ENCODE measurements around the gene ENDOV. TPM values are rescaled to one million over a fixed set of nuclear protein-coding genes. Genes with fewer than 3 reads are reported as not detected.

ENDOV gene
- total RNA-seq, 1 experiment from 2014 or later: 14.1 TPM

- ChIA-PET CTCF (no interaction called here), POLR2A (ENCODE audit: low non-redundant PET) (no interaction called here)
- peaks cover 54% of the 10 kb centered on the region for H3K27me3 ChIP-seq (replicated peaks; ENCODE audit: insufficient read depth, low read depth, low read length, poor library complexity)
- no peaks in the 10 kb centered on the region for H3K36me3 ChIP-seq (ENCODE audit: insufficient read depth, low read length, poor library complexity, severe bottlenecking)
- intact Hi-C loops (cut with micrococcal nuclease; ENCODE audit: unreplicated experiment): no loop called here
- no peak overlapping the region for H3K4me3 ChIP-seq (ENCODE audit: low read depth, low read length, poor library complexity, severe bottlenecking)
- no peak for TF ChIP-seq CTCF (conservative IDR thresholded peaks at IDR 0.05; ENCODE audit: low read depth, low read length)
- no peak for TF ChIP-seq EZH2 (IDR thresholded peaks at IDR 0.05; ENCODE audit: borderline replicate concordance, low read depth, low read length, poor library complexity, severe bottlenecking)
- BruUV-seq (replicated peaks): no TSS peak
- H3K27ac ChIP-seq (ENCODE audit: low read depth, low read length, poor library complexity, severe bottlenecking): no peak overlapping the region
- H3K4me1 ChIP-seq (ENCODE audit: insufficient read depth, low read length, poor library complexity, severe bottlenecking): no peaks in the 10 kb centered on the region
- no peak for DNase-seq (ENCODE audit: low spot score)
- H3K9me3 ChIP-seq (ENCODE audit: low read depth, low read length, poor library complexity, severe bottlenecking): no peaks in the 10 kb centered on the region
Measured at GRCh38 chr17:80465327-80465974, 50.5 kb downstream of the ENDOV start.

- ChIA-PET CTCF (no interaction called here), POLR2A (ENCODE audit: low non-redundant PET) (no interaction called here)
- H3K27me3 ChIP-seq (replicated peaks; ENCODE audit: insufficient read depth, low read depth, low read length, poor library complexity): peaks cover 60% of the 10 kb centered on the region
- intact Hi-C loops (cut with micrococcal nuclease; ENCODE audit: unreplicated experiment): no loop called here
- TF ChIP-seq CTCF (conservative IDR thresholded peaks at IDR 0.05; ENCODE audit: low read depth, low read length) (no peak), EZH2 (IDR thresholded peaks at IDR 0.05; ENCODE audit: borderline replicate concordance, low read depth, low read length, poor library complexity, severe bottlenecking) (no peak)
- DNase-seq (ENCODE audit: low spot score): no peak
- no peak overlapping the region for H3K4me3 ChIP-seq (ENCODE audit: low read depth, low read length, poor library complexity, severe bottlenecking)
- no peaks in the 10 kb centered on the region for H3K4me1 ChIP-seq (ENCODE audit: insufficient read depth, low read length, poor library complexity, severe bottlenecking)
- no peaks in the 10 kb centered on the region for H3K36me3 ChIP-seq (ENCODE audit: insufficient read depth, low read length, poor library complexity, severe bottlenecking)
- H3K27ac ChIP-seq (ENCODE audit: low read depth, low read length, poor library complexity, severe bottlenecking): no peak overlapping the region
- H3K9me3 ChIP-seq (ENCODE audit: low read depth, low read length, poor library complexity, severe bottlenecking): no peaks in the 10 kb centered on the region
- BruUV-seq (replicated peaks): no TSS peak
Measured at GRCh38 chr17:80466188-80466705, 51.3 kb downstream of the ENDOV start.

GRCh38 chr17:80468242-80468641, 53.3 kb downstream of the ENDOV start:
- DNase-seq (ENCODE audit: low spot score): no peak
- ChIA-PET POLR2A (ENCODE audit: low non-redundant PET) (no interaction called here), CTCF (interaction anchor here (0.6 kb wide), 1 partner anchor 578 kb away, joined by 3 read pairs; no protein-coding TSS in a partner anchor)
- BruUV-seq (replicated peaks): no TSS peak
- intact Hi-C loops (cut with micrococcal nuclease; ENCODE audit: unreplicated experiment): no loop called here
- H3K9me3 ChIP-seq (ENCODE audit: low read depth, low read length, poor library complexity, severe bottlenecking): no peaks in the 10 kb centered on the region
- TF ChIP-seq EZH2 (IDR thresholded peaks at IDR 0.05; ENCODE audit: borderline replicate concordance, low read depth, low read length, poor library complexity, severe bottlenecking) (no peak), CTCF (conservative IDR thresholded peaks at IDR 0.05; ENCODE audit: low read depth, low read length) (no peak)
- peaks cover 80% of the 10 kb centered on the region for H3K27me3 ChIP-seq (replicated peaks; ENCODE audit: insufficient read depth, low read depth, low read length, poor library complexity)
- H3K27ac ChIP-seq (ENCODE audit: low read depth, low read length, poor library complexity, severe bottlenecking): no peak overlapping the region
- H3K4me1 ChIP-seq (ENCODE audit: insufficient read depth, low read length, poor library complexity, severe bottlenecking): no peaks in the 10 kb centered on the region
- no peaks in the 10 kb centered on the region for H3K36me3 ChIP-seq (ENCODE audit: insufficient read depth, low read length, poor library complexity, severe bottlenecking)
- no peak overlapping the region for H3K4me3 ChIP-seq (ENCODE audit: low read depth, low read length, poor library complexity, severe bottlenecking)
